Measurements from ENCODE around the gene ZNF45.

ZNF45 gene

DNA sequence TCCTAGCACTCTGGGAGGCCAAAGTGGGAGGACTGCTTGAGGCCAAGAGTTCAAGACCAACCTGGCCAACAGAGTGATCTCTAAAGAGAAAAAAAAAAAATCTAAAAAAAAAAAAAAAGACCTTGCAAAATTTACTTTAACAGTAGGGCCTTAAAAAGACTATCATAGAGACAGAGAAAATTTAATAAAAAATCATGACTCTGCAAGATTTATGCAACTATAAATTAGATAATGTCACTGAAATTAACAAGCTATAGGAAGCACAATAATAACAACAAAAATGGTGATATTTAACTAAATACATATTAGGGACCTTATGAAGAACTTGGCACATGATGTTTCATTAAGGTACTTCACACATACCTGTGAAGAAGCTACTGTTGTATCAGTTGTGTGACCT lies 11.2 kb downstream of the ZNF45 start:
- no peak for DNase-seq
- no peak overlapping the region for H3K4me3 ChIP-seq (ENCODE audit: insufficient read depth, low read depth, low read length, poor library complexity, severe bottlenecking)
- H3K27ac ChIP-seq (ENCODE audit: insufficient read depth, low read length, poor library complexity, severe bottlenecking), result no peak overlapping the region
- peaks cover 5% of the 10 kb centered on the region for H3K9me3 ChIP-seq (ENCODE audit: control insufficient read depth, low read length)
- no peaks in the 10 kb centered on the region for H3K27me3 ChIP-seq (replicated peaks; ENCODE audit: control insufficient read depth, insufficient read depth, low read length, poor library complexity, severe bottlenecking)
- peaks cover 89% of the 10 kb centered on the region for H3K36me3 ChIP-seq (ENCODE audit: control insufficient read depth, insufficient read depth, low read length)
- no peaks in the 10 kb centered on the region for H3K4me1 ChIP-seq (ENCODE audit: control insufficient read depth, insufficient read depth, low read length, poor library complexity, severe bottlenecking)

DNA sequence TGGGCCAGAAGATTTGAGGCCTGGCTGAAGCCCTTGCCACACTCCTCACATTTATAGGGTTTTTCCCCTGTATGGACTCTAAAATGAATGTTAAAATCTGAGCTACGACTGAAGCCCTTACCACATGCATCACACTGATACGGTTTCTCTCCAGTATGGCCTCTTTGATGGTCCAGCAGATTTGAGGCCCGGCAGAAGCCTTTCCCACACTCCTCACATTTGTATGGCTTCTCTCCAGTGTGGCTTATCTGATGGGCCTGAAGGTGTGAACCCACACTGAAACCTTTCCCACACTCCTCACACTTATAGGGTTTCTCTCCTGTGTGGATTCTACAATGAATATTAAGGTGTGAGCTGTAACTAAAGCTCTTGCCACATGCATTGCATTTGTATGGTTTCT lies 21.0 kb downstream of the ZNF45 start:
- Histone ChIP-seq H3K9me3 (ENCODE audit: control insufficient read depth, low read length) (peaks cover 80% of the 10 kb centered on the region), H3K4me1 (ENCODE audit: control insufficient read depth, insufficient read depth, low read length, poor library complexity, severe bottlenecking) (no peaks in the 10 kb centered on the region), H3K27ac (ENCODE audit: insufficient read depth, low read length, poor library complexity, severe bottlenecking) (no peak overlapping the region), H3K4me3 (ENCODE audit: insufficient read depth, low read depth, low read length, poor library complexity, severe bottlenecking) (no peak overlapping the region), H3K27me3 (replicated peaks; ENCODE audit: control insufficient read depth, insufficient read depth, low read length, poor library complexity, severe bottlenecking) (no peaks in the 10 kb centered on the region), H3K36me3 (ENCODE audit: control insufficient read depth, insufficient read depth, low read length) (peaks cover 54% of the 10 kb centered on the region)
- no peak for DNase-seq

DNA sequence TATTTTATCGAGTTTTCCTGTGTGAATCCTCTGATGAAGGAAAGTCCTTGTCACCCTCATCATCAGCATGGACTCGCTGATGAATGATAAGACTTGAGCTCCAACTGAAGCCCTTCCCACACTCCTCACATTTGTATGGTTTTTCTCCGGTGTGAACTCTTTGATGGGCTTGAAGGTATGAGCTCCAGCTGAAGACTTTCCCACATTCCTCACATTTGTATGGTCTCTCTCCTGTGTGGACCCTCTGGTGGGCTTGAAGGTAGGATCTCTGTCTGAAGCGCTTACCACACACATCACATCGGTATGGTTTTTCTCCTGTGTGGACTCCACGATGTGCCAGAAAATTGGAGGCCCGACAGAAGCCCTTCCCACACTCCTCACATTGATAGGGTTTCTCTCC lies 21.7 kb downstream of the ZNF45 start:
- no peak for DNase-seq
- Histone ChIP-seq H3K4me3 (ENCODE audit: insufficient read depth, low read depth, low read length, poor library complexity, severe bottlenecking) (no peak overlapping the region), H3K27me3 (replicated peaks; ENCODE audit: control insufficient read depth, insufficient read depth, low read length, poor library complexity, severe bottlenecking) (no peaks in the 10 kb centered on the region), H3K27ac (ENCODE audit: insufficient read depth, low read length, poor library complexity, severe bottlenecking) (no peak overlapping the region), H3K9me3 (ENCODE audit: control insufficient read depth, low read length) (peaks cover 78% of the 10 kb centered on the region), H3K36me3 (ENCODE audit: control insufficient read depth, insufficient read depth, low read length) (peaks cover 47% of the 10 kb centered on the region), H3K4me1 (ENCODE audit: control insufficient read depth, insufficient read depth, low read length, poor library complexity, severe bottlenecking) (no peaks in the 10 kb centered on the region)

DNA sequence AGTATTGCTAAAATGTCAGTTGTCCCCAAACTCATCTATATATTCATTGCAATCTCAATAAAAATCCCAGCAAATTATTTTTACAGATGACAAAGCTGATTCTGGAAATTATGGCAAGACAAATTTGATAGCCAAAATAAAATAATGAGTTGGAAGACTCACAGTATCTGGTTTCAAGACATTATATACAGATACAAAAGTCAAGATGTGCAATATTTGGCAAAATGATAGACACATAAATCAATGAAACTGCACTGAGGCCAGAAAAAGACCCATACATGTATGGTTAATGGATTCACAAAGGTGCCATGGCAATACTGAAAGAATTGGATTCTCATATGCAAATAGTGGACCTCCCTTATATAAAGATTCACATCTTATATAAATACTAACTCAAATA lies 24.2 kb downstream of the ZNF45 start:
- Histone ChIP-seq H3K36me3 (ENCODE audit: control insufficient read depth, insufficient read depth, low read length) (peaks cover 22% of the 10 kb centered on the region), H3K27me3 (replicated peaks; ENCODE audit: control insufficient read depth, insufficient read depth, low read length, poor library complexity, severe bottlenecking) (no peaks in the 10 kb centered on the region), H3K4me1 (ENCODE audit: control insufficient read depth, insufficient read depth, low read length, poor library complexity, severe bottlenecking) (no peaks in the 10 kb centered on the region), H3K9me3 (ENCODE audit: control insufficient read depth, low read length) (peaks cover 83% of the 10 kb centered on the region), H3K4me3 (ENCODE audit: insufficient read depth, low read depth, low read length, poor library complexity, severe bottlenecking) (no peak overlapping the region), H3K27ac (ENCODE audit: insufficient read depth, low read length, poor library complexity, severe bottlenecking) (no peak overlapping the region)
- DNase-seq, result no peak

DNA sequence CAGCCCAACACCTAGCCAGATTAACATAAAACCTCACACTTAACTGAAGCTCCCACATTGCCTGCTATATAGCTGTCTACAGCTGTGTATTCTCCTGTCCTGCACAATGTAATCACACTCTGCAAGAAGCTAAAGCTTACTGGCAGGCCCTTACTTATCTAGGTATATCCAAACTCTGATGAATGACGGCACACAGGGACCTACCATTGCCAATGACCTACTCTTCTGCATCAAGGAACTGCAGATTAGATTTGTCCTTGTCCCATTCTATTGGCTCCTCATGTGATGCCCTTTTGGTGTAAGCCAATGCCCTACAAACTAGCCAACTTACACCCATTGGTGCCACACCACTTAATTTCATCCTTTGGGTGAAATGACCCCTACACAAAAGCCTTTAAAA lies 26.4 kb downstream of the ZNF45 start:
- peaks cover 62% of the 10 kb centered on the region for H3K9me3 ChIP-seq (ENCODE audit: control insufficient read depth, low read length)
- DNase-seq, result no peak
- no peaks in the 10 kb centered on the region for H3K27me3 ChIP-seq (replicated peaks; ENCODE audit: control insufficient read depth, insufficient read depth, low read length, poor library complexity, severe bottlenecking)
- no peak overlapping the region for H3K4me3 ChIP-seq (ENCODE audit: insufficient read depth, low read depth, low read length, poor library complexity, severe bottlenecking)
- no peaks in the 10 kb centered on the region for H3K4me1 ChIP-seq (ENCODE audit: control insufficient read depth, insufficient read depth, low read length, poor library complexity, severe bottlenecking)
- peaks cover under 1% of the 10 kb centered on the region for H3K36me3 ChIP-seq (ENCODE audit: control insufficient read depth, insufficient read depth, low read length)
- H3K27ac ChIP-seq (ENCODE audit: insufficient read depth, low read length, poor library complexity, severe bottlenecking), result no peak overlapping the region

DNA sequence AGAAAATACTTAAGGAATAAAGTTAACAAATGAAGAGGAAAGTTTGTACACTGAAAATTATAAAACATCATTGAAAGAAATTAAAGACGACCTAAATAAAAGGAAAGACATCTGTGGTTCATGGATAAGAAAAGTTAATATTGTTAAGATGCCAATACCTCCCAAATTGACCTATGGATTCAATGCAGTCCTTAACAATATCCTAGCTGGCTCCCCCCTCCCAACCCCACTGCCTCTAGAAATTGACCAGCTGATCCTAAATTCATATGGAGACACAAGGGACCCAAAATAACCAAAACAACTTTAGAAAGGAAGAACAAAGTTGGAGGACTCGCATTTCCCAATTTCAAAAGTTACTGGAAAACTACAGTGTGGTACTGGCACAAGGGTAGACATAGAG lies 28.3 kb downstream of the ZNF45 start:
- Histone ChIP-seq H3K27ac (ENCODE audit: insufficient read depth, low read length, poor library complexity, severe bottlenecking) (no peak overlapping the region), H3K27me3 (replicated peaks; ENCODE audit: control insufficient read depth, insufficient read depth, low read length, poor library complexity, severe bottlenecking) (no peaks in the 10 kb centered on the region), H3K9me3 (ENCODE audit: control insufficient read depth, low read length) (peaks cover 46% of the 10 kb centered on the region), H3K4me1 (ENCODE audit: control insufficient read depth, insufficient read depth, low read length, poor library complexity, severe bottlenecking) (no peaks in the 10 kb centered on the region), H3K4me3 (ENCODE audit: insufficient read depth, low read depth, low read length, poor library complexity, severe bottlenecking) (no peak overlapping the region), H3K36me3 (ENCODE audit: control insufficient read depth, insufficient read depth, low read length) (no peaks in the 10 kb centered on the region)
- DNase-seq, result no peak

DNA sequence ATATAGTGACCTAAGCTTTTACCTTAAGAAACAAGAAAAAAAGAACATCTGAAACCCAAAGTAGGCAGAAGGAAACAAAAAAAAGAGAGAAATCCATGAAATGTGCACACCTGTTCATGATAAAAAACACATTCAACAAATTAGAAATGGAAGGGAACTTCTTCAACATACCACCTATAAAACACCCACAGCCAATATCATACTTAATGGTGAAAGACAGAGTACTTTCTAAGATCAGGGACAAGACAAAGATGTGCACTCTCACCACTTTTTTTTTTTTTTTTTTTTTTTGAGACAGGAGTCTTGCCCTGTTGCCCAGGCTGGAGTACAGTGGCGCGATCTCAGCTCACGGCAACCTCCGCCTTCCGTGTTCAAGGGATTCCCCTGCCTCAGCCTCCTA lies 29.2 kb downstream of the ZNF45 start:
- H3K36me3 ChIP-seq (ENCODE audit: control insufficient read depth, insufficient read depth, low read length), result no peaks in the 10 kb centered on the region
- H3K27me3 ChIP-seq (replicated peaks; ENCODE audit: control insufficient read depth, insufficient read depth, low read length, poor library complexity, severe bottlenecking), result no peaks in the 10 kb centered on the region
- H3K4me3 ChIP-seq (ENCODE audit: insufficient read depth, low read depth, low read length, poor library complexity, severe bottlenecking), result no peak overlapping the region
- no peak for DNase-seq
- no peak overlapping the region for H3K27ac ChIP-seq (ENCODE audit: insufficient read depth, low read length, poor library complexity, severe bottlenecking)
- no peaks in the 10 kb centered on the region for H3K4me1 ChIP-seq (ENCODE audit: control insufficient read depth, insufficient read depth, low read length, poor library complexity, severe bottlenecking)
- peaks cover 38% of the 10 kb centered on the region for H3K9me3 ChIP-seq (ENCODE audit: control insufficient read depth, low read length)

DNA sequence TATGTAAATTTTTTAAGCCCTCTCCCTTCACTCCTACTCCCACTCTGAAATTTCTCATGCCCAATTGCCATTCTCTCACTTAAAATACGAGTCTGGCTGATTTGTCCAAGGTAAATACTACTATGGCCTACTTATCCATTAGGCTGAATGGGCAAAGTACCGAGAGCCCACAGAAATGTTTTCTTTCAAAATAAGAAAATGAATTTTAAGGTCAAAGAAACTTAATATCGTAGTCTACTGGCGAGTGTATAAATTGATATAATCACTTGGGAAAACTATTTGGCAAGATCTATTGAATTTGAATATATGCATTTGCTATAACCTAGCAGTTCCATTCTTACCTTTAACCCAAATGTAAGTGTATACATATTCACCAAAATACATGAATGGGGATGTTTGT lies 32.7 kb downstream of the ZNF45 start:
- no peak for DNase-seq
- peaks cover 11% of the 10 kb centered on the region for H3K9me3 ChIP-seq (ENCODE audit: control insufficient read depth, low read length)
- H3K4me3 ChIP-seq (ENCODE audit: insufficient read depth, low read depth, low read length, poor library complexity, severe bottlenecking), result peak overlapping the region; percentile 64
- H3K27me3 ChIP-seq (replicated peaks; ENCODE audit: control insufficient read depth, insufficient read depth, low read length, poor library complexity, severe bottlenecking), result no peaks in the 10 kb centered on the region
- H3K4me1 ChIP-seq (ENCODE audit: control insufficient read depth, insufficient read depth, low read length, poor library complexity, severe bottlenecking), result no peaks in the 10 kb centered on the region
- no peaks in the 10 kb centered on the region for H3K36me3 ChIP-seq (ENCODE audit: control insufficient read depth, insufficient read depth, low read length)
- no peak overlapping the region for H3K27ac ChIP-seq (ENCODE audit: insufficient read depth, low read length, poor library complexity, severe bottlenecking)

DNA sequence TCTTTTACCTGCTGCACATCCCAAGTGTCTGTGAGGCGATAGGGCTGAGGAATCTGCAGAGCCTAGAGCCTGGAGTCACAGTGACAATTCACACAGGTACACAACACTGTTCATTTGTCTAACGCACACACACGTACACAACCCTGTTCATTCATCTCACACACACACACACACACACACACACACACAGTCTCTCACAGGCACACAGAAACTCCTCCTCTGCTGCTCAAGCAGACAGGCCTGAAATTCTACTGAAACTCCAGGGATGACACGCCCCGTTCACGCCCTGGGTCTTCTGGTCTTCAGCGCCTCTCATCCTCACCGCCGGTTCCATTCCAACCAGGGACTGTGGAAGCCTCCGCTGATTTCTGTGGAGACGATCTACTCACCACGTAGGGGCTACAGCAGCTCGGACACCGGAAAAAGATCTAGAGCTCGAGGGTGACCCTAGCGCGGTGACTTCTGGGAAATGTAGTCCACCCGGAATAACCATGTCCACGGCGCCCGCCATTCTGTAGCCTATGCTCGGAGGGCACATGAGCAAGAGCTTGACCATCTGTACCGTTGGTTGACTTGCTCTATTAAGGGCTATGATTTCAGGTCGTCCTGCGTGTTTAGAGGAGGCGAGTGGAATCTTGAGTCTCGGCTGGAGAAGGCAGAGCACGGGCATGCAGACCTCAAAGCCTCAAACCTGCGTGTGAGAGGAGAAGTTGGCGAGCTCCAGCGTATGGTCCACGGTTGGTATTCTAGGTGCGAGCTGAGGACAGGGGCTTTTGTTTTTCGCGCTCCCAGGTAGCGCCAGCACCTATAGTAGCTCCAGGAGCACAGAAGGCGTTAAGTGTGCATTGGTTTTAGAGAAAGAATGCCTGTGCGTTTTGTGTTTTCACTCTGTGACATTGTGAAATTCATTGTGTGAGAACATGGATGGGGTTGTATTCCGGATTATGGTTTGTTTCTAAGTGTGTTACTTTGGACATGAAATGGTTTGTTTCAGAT lies 33.4 kb downstream of the ZNF45 start:
- no peak overlapping the region for H3K27ac ChIP-seq (ENCODE audit: insufficient read depth, low read length, poor library complexity, severe bottlenecking)
- peak overlapping the region; percentile 64 for H3K4me3 ChIP-seq (ENCODE audit: insufficient read depth, low read depth, low read length, poor library complexity, severe bottlenecking)
- no peaks in the 10 kb centered on the region for H3K27me3 ChIP-seq (replicated peaks; ENCODE audit: control insufficient read depth, insufficient read depth, low read length, poor library complexity, severe bottlenecking)
- peaks cover 6% of the 10 kb centered on the region for H3K9me3 ChIP-seq (ENCODE audit: control insufficient read depth, low read length)
- H3K4me1 ChIP-seq (ENCODE audit: control insufficient read depth, insufficient read depth, low read length, poor library complexity, severe bottlenecking), result no peaks in the 10 kb centered on the region
- no peaks in the 10 kb centered on the region for H3K36me3 ChIP-seq (ENCODE audit: control insufficient read depth, insufficient read depth, low read length)
- DNase-seq, result peak; percentile 22 to 47 (median 24)

DNA sequence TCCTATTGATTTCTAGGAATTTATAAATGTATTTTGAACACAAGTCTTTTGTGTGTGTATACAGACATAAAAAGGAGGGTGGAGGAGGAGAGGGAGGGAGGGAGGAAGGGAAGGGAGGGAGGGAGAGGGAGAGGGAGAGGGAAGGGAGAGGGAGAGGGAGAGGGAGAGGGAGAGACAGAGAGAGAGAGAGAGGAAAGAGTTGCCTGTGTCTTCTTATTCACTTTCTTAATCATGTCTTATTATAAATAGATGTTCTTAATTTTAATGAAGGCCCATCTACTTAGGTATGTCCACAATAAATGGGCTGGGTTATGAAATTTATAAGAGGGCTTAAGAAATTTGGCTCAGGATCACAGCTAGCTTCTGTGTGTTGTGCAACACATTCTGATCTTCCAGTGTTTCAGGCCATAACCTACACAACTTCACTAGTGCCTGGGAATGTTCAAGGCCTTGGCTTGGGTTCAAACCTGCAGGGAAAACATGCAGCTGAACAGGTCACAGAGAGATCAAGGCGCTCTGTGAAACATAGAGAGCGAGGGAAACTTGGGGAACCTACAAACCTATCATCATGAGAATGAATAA lies 39.3 kb downstream of the ZNF45 start:
- Histone ChIP-seq H3K4me1 (ENCODE audit: control insufficient read depth, insufficient read depth, low read length, poor library complexity, severe bottlenecking) (no peaks in the 10 kb centered on the region), H3K4me3 (ENCODE audit: insufficient read depth, low read depth, low read length, poor library complexity, severe bottlenecking) (no peak overlapping the region), H3K27me3 (replicated peaks; ENCODE audit: control insufficient read depth, insufficient read depth, low read length, poor library complexity, severe bottlenecking) (no peaks in the 10 kb centered on the region), H3K9me3 (ENCODE audit: control insufficient read depth, low read length) (no peaks in the 10 kb centered on the region), H3K36me3 (ENCODE audit: control insufficient read depth, insufficient read depth, low read length) (no peaks in the 10 kb centered on the region), H3K27ac (ENCODE audit: insufficient read depth, low read length, poor library complexity, severe bottlenecking) (no peak overlapping the region)
- no peak for DNase-seq
